Stimulated activated naive CD4-positive, alpha-beta T cell treated with Interleukin-2 at 50 U/mL for 16 hours (primary cell): Measurements from ENCODE around the gene FABP2.
"Not testable (repeated sequence)": the region's sequence is repeated elsewhere in the genome, so short reads cannot be mapped to it uniquely, and the experiment has no call there.

ENCODE experiments used
- DNase-seq: peaks from one replicate; lab custom pipeline; 2025; lab: John Stamatoyannopoulos, UW

The FABP2 gene

DNA sequence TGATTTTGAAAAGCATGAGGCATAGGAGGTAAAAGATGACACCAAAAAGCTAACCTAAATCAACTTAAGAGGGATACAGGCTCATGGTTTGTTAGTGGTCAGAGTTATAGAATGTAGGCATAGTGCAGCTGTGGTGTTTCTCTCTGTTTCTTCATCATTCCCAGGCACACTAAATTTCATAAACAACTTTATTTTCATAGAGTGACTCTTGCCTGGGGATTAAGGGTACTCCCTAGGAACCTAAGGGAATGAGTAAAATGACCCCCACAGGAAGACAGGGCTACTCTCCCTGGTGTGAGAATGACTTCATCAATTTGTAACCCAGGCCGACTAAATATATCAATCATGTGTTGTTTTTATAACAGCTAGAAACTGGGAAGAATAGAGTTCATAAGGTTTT is 11.1 kb downstream of the FABP2 start:
- DNase-seq, result no peak

DNA sequence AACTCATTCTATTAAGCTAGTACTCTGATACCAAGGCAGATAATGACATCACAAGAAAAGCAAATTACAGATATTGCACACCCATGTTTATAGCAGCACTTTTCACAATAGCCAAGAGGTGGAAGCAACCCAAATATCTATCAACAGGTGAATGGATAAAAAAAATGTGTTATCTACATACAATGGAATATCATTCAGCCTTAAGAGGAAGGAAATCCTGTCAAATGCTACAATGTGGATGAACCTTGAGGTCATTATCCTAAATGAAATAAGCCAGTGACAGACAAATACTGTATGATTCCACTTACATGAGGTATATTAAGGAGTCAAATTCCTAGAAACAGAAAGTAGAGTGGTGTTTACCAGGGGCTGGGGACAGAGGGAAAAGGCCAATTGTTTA is 14.3 kb downstream of the FABP2 start:
- no peak for DNase-seq

GRCh38 chr4:119304431-119304830 is 17.5 kb downstream of the FABP2 start:
- no peak for DNase-seq

DNA sequence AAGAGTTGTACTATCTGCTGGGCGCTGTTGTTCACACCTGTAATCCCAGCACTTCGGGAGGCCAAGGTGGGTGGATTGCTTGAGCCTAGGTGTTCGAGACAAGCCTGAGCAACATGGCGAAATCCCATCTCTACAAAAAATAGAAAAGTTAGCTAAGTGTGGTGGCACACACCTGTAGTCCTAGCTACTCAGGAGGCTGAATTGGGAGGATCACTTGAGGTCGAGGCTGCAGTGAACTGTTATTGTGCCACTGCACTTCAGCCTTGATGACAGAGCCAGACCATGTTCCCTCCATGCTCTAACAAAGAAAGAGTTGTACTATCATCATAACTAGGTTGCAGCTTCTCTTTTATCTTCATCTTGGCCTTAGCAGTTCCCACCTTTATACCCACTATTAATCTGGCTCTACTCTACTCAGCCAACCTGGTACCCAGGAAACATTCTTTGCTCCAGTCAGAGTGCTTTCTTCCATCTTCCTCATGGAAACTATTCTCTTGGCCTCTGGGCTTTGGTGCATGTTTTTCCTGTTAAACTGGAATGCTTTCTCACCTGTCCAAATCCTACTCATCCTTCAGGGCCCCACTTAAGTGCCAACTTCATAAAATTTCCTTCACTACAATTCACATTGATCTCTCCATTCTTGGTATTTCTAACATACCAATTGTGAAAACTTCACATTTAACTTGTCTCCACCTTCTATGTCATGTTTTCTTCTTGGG is 18.2 kb downstream of the FABP2 start:
- DNase-seq, result no peak

- no peak for DNase-seq
Measured at GRCh38 chr4:119302073-119302832, 19.7 kb downstream of the FABP2 start.

GRCh38 chr4:119300101-119300978 is 21.6 kb downstream of the FABP2 start:
- DNase-seq, result no peak

DNA sequence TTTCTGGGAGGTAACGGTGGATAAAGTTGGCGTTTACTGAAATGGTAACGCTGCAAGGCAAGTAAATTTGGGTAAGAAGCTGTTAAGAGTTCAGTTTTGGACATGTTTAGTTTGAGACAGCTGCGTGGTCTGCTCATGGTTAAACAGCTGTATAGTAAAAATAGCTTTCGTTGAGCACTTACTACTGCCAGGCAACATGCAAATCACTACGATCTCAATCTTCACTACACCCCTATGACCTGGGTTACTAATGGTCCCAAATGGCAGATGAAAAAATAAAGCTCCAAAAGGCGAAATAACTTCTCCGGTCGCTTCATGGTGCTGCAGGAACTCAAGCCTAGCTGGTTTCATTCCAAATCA is 22.2 kb downstream of the FABP2 start:
- DNase-seq, result no peak

- DNase-seq, result no peak
Measured at GRCh38 chr4:119299260-119299671, 22.7 kb downstream of the FABP2 start.

- no peak for DNase-seq
Measured at GRCh38 chr4:119297795-119298194, 24.1 kb downstream of the FABP2 start.

DNA sequence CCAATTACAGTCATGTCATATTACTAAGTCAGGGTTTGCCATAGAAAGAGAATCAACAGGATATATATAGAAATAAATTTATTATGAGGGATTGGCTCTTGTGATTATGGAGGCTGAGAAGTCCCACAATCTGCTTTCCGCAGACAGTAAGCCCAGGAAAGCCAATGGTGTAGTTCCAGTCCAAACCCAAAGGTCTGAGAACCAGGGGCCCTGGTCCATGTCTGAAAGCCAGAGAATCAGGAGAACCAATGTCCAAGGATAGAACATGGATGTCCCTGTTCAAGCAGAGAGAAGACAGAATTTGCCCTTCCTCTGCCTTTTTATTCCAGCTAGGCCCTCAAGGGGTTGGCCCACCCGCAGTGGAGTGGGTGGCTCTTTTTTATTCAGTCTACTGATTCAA is 25.6 kb downstream of the FABP2 start:
- no peak for DNase-seq

GRCh38 chr4:119290598-119290997 is 31.3 kb downstream of the FABP2 start:
- no peak for DNase-seq

DNA sequence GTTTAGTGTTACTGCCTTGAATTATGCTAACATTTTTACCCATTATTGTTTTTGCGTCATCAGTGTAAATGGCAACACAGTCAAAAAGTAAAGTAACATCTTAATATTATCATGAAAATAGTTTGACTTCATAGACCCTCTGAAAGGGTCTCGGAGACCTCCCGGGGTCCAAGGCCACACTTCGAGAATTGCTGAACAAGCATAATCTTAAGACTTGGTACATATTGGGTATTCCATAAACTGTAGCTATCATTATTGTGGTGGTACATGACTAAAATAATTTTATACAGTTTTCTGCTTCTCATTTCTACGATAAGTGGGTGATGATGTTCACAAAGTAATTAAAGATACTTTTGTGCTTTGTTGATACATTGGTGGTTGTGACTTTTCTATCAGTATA is 32.6 kb downstream of the FABP2 start:
- DNase-seq, result no peak

GRCh38 chr4:119286377-119287002 is 35.4 kb downstream of the FABP2 start:
- DNase-seq, result no peak

DNA sequence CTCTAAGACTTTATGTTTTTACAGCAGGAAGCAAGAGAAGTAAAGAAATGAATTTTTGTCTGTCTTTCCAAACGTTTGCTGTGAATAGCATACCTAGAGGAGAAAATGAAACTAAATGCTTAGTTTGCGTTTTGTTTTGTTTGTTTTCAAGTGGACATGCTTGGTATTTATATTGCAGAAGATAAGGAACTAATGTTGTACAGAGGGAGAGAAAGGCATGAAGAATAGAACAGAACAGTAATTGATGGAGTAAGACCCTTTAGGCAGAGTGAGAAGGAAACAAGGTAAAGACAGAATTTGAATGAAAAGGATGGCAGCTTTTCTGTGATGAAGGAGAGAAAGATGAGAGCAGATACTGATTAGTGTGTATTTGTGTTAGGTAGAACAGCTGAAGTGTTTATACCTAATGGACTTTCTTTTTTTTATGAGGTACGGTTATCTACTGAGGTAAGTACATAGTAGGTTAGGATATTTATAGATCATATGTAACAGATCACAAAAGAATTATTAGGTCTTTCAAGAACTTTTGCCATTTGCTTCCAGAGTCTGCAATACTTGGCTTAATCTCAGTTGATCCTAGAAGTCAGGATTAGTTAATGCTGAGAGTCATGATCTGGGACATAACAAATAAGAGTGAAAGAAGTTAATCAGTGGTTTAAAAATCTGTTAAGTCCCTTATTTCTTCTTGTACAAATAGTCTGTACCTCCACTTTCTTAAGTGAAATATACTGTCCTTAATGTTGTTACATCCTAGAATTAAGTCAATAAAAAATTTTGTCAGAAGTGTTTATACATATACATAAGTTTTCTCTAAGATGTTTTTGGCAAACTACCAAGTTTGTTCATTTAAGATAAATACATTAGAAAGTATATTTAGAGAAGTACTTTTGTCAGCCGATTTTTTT is 36.8 kb downstream of the FABP2 start:
- no peak for DNase-seq

DNA sequence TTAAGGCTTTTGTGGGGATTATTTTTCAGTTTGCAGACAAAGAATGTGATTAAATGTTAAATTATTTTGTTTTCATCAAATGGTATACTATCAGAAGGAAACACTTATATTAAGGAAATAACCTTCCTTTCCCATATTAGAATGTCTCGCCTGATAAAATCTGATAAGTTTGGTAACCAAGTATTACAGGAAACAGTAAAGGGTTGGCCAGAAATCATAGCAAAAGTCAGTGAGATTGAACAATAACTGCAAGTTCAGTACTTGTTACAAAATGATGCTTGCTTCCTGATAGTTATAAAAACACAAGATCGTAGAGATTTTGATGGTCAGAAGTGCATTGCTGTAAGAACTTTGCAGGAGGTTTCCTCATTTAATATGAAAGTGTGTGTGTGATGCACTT is 40.5 kb downstream of the FABP2 start:
- no peak for DNase-seq

- DNase-seq, result not testable (repeated sequence)
Measured at GRCh38 chr4:119279945-119280344, 42.0 kb downstream of the FABP2 start.

DNA sequence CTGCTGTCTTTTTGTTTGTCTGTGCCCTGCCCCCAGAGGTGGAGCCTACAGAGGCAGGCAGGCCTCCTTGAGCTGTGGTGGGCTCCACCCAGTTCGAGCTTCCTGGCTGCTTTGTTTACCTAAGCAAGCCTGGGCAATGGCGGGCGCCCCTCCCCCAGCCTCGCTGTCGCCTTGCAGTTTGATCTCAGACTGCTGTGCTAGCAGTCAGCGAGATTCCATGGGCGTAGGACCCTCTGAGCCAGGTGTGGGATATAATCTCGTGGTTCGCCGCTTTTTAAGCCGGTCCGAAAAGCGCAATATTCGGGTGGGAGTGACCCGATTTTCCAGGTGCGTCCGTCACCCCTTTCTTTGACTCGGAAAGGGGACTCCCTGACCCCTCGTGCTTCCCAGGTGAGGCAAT is 42.4 kb downstream of the FABP2 start:
- DNase-seq, result not testable (repeated sequence)

GRCh38 chr4:119271361-119272085 is 50.4 kb downstream of the FABP2 start:
- DNase-seq, result no peak

- DNase-seq, result no peak
Measured at GRCh38 chr4:119268466-119268865, 53.5 kb downstream of the FABP2 start.
